NCI-H128 (cell line): ENCODE measurements around the gene CCDC47.

Experiments used
- DNase-seq: peaks from one replicate; lab custom pipeline; 2025; ENCODE audit not compliant: unreplicated experiment; lab: John Stamatoyannopoulos, UW

CCDC47 gene

GRCh38 chr17:63785556-63785955, 12.2 kb upstream of the CCDC47 start:
- no peak for DNase-seq

- no peak for DNase-seq
These were observed 10.1 kb upstream of the CCDC47 start for GRCh38 chr17:63783522-63783921.

- no peak for DNase-seq
These were observed 7.5 kb upstream of the CCDC47 start for GRCh38 chr17:63780928-63781327.

DNA sequence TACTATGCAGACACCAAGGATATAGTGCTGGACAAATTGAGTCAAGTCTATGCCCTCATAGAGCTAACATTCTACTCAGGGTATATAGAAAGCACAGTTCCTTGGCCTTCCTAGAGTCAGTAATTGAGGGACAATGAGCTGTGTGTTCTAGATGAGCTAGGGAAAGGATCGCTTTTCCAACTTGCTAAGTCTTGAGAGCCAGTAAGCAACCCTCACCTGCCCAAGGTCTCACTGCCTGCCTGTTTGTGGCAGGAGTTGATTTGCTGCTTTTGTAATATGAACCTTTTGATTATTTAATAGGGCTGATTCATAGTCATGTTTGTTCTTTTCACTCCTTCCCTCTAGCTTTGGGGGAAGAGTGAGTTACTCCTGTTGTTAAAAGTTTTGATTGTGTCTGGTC, 7.1 kb upstream of the CCDC47 start:
- DNase-seq, result no peak

DNA sequence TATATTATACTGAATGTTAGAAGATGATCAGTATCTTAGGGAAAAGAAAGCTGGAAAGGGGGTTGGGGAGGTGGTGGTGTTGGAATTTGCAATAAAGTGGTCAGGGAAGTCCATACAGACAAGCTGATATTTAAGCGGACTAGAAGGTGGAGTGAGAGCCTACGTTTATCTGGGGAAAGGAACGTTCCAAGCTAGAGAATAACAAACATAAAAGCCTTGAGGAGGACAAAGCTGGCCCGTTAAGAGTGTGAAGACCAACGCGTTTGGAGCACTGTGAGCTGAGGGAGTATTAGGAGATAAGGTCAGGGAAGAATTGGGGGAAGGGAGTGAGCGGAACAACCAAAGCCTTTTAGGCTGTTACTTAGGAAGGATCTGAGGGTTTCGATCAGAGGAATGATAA, 2.0 kb upstream of the CCDC47 start:
- no peak for DNase-seq

GRCh38 chr17:63774969-63775265, 1.5 kb upstream of the CCDC47 start:
- no peak for DNase-seq

- peak; percentile 39 for DNase-seq
These were observed 958 bp upstream of the CCDC47 start, which contains the start of gene DDX42 for GRCh38 chr17:63774141-63774968. Gene DDX42, plus strand, starts transcription at chr17:63774170. Its CDS starts 12,880 bp downstream, at chr17:63787050.

DNA sequence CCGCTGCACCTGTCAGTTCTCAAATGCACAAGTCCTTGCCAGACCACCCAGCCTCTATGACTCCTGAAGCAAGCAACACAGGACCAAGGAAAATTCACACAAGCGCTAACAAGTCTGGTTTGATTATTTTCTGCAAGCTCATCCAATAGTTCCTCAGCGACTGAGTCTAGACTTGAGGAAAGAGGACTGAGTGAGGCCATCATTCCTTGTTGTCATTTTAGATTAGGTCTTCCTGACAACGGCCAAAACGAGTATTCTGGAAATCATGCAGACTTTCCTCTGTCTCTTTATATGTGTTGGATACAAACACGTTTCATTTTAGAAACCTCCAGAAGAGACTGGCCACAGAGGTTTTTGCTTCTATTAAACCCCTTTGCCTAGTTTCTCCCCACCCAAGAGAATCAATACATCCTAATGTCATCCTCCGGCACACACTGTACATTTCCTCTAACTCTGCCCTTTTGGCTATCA, 561 bp downstream of the CCDC47 start:
- DNase-seq, result no peak

DNA sequence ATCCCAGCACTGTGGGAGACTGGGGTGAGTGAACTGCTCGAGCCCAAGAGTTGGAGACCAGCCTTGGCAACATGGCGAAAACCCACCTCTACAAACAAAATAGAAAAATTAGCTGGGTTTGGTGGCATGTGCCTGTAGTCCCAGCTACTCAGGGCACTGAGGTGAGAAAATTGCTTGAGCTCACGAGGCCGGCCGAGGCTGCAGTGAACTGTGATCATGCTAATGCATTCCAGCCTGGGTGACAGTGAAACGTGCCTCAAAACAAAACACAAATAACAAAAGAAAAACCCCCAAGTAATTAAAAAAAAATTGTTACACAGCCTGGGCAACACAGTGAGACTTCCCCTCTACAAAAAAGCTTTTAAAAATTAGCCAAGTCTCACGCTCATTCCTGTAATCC, 5.0 kb downstream of the CCDC47 start:
- no peak for DNase-seq

DNA sequence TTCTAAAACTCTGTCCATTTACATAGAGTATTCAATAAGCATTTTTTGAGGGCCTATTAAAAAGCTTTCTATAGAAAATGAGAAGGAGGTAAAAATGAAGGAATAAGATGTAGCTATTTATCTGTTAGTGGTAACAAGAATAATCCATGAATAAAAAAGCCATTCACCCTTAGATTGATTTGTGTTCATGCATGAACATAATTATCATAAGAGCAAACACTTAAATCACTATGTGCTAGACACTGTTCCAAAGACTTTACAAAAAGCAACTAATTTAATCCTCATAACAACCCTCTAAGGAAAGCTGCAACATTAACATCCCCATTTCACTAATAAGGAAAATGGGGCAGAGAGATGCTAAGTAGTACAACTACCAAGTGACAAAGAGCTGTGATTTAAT, 6.6 kb downstream of the CCDC47 start:
- no peak for DNase-seq

DNA sequence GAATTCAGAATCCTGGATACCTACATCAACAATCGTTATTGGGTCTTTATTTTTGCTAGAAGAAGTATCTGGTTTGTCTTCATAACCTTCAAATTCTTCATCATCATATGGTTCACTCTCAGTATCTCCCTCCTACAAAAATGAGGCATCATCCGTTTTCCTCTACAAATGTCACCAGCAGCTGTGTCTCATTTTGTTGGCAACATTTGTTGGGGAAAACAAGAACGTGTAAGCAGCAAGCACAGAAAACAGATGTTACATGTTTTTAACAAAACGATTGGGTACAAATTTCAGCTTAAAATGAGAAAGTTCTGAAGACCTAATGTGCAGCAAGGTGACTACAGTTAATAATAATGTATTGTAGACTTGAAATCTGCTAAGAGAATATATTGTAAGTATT, 8.7 kb downstream of the CCDC47 start:
- no peak for DNase-seq

DNA sequence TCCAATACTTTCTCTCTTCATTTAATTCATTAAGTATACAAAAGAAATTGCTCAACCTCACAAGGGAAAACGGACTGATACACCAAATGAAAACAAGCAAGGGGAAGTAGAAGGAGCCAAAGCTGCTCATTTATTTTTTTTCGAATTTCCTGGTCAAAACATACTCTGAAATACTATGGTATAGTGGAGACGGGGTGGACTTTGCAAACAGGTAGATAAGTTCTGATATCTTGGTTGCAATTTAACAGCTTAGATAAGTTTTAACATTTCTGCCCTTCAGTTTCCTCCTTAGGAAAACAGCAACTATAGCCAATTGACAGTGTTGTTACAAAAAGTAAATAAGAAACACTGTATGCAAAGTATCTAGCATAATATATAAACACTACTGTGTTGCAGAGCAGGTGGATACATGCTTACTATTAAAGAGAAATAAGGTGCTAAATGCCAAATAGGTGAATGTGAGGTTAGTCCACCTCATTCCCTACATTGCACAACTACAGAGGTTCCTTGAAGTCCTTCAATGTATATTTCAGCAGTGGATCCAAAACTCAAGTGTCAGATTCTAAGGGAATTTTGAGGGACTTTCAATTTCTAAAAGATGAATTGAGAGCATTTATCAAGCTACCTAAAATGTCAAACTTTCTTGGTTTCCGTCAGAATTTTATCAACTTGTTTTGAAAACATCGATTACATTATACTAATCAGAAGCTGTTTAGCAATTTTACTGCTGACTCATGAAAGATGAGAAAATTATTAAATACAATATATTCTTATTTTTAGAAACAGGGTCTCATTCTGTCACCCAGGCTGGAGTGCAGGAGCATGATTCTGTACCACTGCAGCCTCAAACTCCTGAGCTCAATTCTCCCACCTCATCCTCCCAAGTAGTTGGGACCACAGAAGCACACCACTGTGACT, 11.0 kb downstream of the CCDC47 start:
- DNase-seq, result no peak

DNA sequence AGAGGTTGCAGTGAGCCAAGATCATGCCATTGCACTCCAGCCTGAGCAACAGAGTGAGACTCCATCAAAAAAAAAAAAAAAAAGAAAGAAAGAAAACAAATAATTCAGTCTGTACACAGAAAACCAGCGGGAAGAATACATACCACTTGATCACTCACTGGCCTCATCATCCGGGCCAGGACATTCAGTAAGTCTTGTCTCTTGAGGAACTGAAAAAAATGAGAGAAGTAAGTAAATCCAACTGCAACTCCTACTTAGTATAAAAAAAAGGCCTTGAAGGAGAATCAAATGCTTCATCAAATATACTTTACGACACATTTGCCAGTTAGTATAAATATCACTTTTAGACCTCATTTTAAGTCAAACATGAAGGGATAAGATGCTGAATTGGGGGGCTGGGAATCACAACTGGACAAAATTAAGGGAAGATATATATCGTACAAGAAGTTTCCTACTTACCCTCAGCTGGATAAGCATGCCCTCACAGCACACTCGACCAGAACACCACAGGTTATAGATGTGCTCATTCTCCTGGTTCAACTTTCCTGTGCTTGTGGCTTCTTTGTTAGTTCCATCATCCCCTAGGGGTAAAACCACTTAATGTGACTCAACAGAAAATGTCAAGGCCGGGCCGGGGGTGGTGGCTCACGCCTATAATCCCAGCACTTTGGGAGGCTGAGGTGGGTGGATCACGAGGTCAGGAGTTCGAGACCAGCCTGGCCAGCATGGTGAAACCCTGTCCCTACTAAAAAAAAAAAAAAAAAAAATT, 12.4 kb downstream of the CCDC47 start:
- no peak for DNase-seq

DNA sequence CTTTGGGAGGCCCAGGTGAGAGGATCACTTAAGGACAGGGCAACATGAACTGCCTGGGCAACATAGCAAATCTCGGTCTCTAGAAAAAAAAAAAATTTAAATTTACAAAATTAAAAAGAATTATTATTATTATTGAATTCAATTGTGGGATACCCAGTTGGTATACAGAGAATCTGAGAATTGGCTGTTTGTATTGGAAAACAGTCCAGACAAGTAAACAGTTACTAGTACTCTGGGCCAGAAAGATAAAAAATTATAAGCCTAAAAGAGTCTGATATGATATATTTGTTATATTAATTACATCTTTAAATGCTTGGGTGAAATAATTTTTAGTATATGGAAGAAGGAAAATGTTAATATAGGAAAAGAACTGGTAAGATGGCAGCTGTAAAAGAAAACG, 15.0 kb downstream of the CCDC47 start:
- DNase-seq, result no peak

DNA sequence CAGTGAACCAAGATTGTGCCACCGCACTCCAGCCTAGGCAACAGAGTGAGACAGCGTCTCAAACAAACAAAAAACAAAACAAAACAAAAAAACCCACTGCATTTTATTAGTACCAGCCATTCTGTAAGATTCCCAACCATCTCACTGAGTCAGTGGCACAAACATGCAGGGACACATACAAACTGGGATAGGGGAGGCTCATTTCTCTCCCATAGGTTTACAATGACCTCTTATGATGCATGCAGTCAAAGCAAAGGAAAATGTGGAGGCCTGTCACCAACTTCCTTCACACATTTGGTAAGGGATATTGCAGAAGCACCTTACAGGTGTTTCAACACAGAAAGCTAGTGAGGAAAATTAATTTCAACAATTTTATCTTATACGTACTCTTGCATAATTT, 19.4 kb downstream of the CCDC47 start:
- DNase-seq, result no peak

DNA sequence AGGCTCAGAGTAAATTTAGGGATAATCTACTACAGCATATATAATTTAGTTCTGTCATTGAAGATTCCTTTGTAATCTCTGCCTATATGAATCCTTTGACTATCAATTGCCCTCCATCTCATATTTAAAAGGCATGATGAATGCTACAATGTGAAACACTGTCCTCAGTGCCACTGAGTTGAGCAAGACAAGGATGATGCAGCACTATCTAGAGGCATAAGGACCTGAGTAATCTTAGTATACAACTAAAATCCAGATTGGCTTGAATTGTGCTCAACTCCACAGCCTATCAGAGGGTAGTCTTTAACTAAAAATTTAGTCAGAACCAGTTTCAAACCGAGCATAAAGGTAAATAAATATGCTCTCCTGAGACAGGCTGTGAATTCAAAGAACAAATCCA, 20.2 kb downstream of the CCDC47 start:
- no peak for DNase-seq

- DNase-seq, result no peak
These were observed 20.7 kb downstream of the CCDC47 start for GRCh38 chr17:63752707-63753106.

GRCh38 chr17:63751806-63752205, 21.6 kb downstream of the CCDC47 start:
- no peak for DNase-seq

GRCh38 chr17:63741408-63742173, 31.8 kb downstream of the CCDC47 start, which contains the start of gene STRADA:
Gene STRADA, minus strand, starts transcription at chr17:63741799. Its CDS starts 13,430 bp downstream, at chr17:63728369.
- DNase-seq, result peak; percentile 96

- no peak for DNase-seq
These were observed 32.3 kb downstream of the CCDC47 start for GRCh38 chr17:63741143-63741407.
